Brain pericyte (primary cell): ENCODE results near the gene AMMECR1L.
"Not testable (repeated sequence)": the region's sequence is repeated elsewhere in the genome, so short reads cannot be mapped to it uniquely, and the experiment has no call there.

Experiments
- DNase-seq: peaks from one replicate; pipeline ENCODE4 v3.0.0-alpha.2; 2012; ENCODE audit warnings: low read depth, low spot score

Gene AMMECR1L

GRCh38 chr2:127885780-127886592, at the start of gene AMMECR1L:
AMMECR1L (minus strand) TSS chr2:127885956; CDS start chr2:127874234, 11,722 bp downstream.
- DNase-seq: peak; percentile 18

GRCh38 chr2:127935337-127935736, 49.6 kb upstream of the AMMECR1L start:
- DNase-seq: no peak

GRCh38 chr2:127932199-127932876, 46.6 kb upstream of the AMMECR1L start:
- DNase-seq: no peak

- no peak for DNase-seq
Observed at GRCh38 chr2:127929449-127929848, 43.7 kb upstream of the AMMECR1L start.

GRCh38 chr2:127927384-127927783, 41.6 kb upstream of the AMMECR1L start:
- DNase-seq: no peak

- no peak for DNase-seq
Observed at GRCh38 chr2:127917916-127918315, 32.2 kb upstream of the AMMECR1L start.

GRCh38 chr2:127913808-127914457, 28.2 kb upstream of the AMMECR1L start:
- no peak for DNase-seq

- no peak for DNase-seq
Observed at GRCh38 chr2:127911737-127912136, 26.0 kb upstream of the AMMECR1L start.

- no peak for DNase-seq
Observed at GRCh38 chr2:127910415-127910814, 24.7 kb upstream of the AMMECR1L start.

GRCh38 chr2:127909019-127909418, 23.3 kb upstream of the AMMECR1L start:
- DNase-seq: no peak

- DNase-seq: not testable (repeated sequence)
Observed at GRCh38 chr2:127907733-127908400, 22.1 kb upstream of the AMMECR1L start.

- DNase-seq: no peak
Observed at GRCh38 chr2:127906206-127906926, 20.6 kb upstream of the AMMECR1L start.

GRCh38 chr2:127901339-127902056, 15.7 kb upstream of the AMMECR1L start:
- no peak for DNase-seq

- DNase-seq: no peak
Observed at GRCh38 chr2:127897531-127898211, 11.9 kb upstream of the AMMECR1L start.

GRCh38 chr2:127893494-127893893, 7.7 kb upstream of the AMMECR1L start:
- no peak for DNase-seq

GRCh38 chr2:127893033-127893432, 7.3 kb upstream of the AMMECR1L start:
- no peak for DNase-seq

GRCh38 chr2:127891811-127892210, 6.1 kb upstream of the AMMECR1L start:
- no peak for DNase-seq

- DNase-seq: not testable (repeated sequence)
Observed at GRCh38 chr2:127890756-127891155, 5.0 kb upstream of the AMMECR1L start.

GRCh38 chr2:127888772-127889171, 3.0 kb upstream of the AMMECR1L start:
- DNase-seq: no peak

GRCh38 chr2:127887776-127888130, 2.0 kb upstream of the AMMECR1L start:
- DNase-seq: no peak
